Progenitor cell of endocrine pancreas (in vitro differentiated cells): ENCODE results near the gene HAPLN3. TPM values are rescaled to one million over a fixed set of nuclear protein-coding genes. Genes with fewer than 3 reads are reported as not detected.

Experiments
- DNase-seq: peaks from one replicate; pipeline ENCODE4 v3.0.0; 2021; ENCODE audit warnings: low spot score; ENCODE audit not compliant: unreplicated experiment
- H3K27ac Mint-ChIP-seq: 2 replicates; pipeline ENCODE4 v1.8.0; 2021; ENCODE audit warnings: mild to moderate bottlenecking, moderate library complexity, mixed read lengths
- H3K27me3 Mint-ChIP-seq: 2 replicates; pipeline ENCODE4 v1.8.0; 2021; ENCODE audit warnings: mixed read lengths
- H3K36me3 Mint-ChIP-seq: 2 replicates; pipeline ENCODE4 v1.8.0; 2022; ENCODE audit warnings: mixed read lengths; ENCODE audit not compliant: insufficient read depth
- H3K4me1 Mint-ChIP-seq: 2 replicates; pipeline ENCODE4 v1.8.0; 2021; ENCODE audit warnings: low read depth, mixed read lengths
- H3K4me3 Mint-ChIP-seq: 2 replicates; pipeline ENCODE4 v1.8.0; 2021; ENCODE audit warnings: low read depth, mild to moderate bottlenecking, moderate library complexity, mixed read lengths
- H3K9me3 Mint-ChIP-seq: 2 replicates; pipeline ENCODE4 v1.8.0; 2021; ENCODE audit warnings: low read depth, mixed read lengths
- total RNA-seq: library from RNA; stranded (reverse); gene quantifications from 2 replicates; pipeline ENCODE4 v1.2.1, GENCODE V29; 2021
- TF ChIP-seq, protein P1 (sequence below): fragments of 200-600 bp; sonication (generic); IDR thresholded peaks from one replicate; pipeline ENCODE4 v1.5.0; 2021; ENCODE audit warnings: antibody characterized with exemption, mild to moderate bottlenecking; ENCODE audit not compliant: unreplicated experiment

HAPLN3 gene
- total RNA-seq, 1 donor from 2014 or later = 8.4 TPM

DNA sequence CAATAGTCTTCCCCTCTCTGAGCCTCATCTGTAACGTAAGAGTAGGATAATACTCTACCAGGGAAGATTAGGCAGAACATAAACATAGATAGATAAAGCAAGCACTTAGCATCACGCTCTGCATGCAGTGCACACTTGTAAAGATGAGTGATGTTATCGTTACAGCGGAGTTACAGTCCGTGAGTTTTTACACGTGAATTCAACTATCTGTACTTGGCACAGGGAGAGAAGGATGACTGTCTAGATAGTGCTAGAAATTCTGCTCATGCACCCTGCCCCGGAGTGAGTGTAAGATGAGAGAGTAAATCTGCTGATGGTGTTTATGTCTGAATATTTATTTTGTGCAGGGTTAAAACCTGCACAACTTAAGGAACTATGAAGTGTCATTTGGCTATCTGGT is 35.8 kb downstream of the HAPLN3 start:
- Mint-ChIP-seq H3K27ac (no peak overlapping the region), H3K9me3 (peaks cover 3% of the 10 kb centered on the region), H3K36me3 (no peaks in the 10 kb centered on the region), H3K4me3 (no peak overlapping the region), H3K27me3 (peaks cover 3% of the 10 kb centered on the region), H3K4me1 (no peaks in the 10 kb centered on the region)
- TF ChIP-seq, protein P1, sequence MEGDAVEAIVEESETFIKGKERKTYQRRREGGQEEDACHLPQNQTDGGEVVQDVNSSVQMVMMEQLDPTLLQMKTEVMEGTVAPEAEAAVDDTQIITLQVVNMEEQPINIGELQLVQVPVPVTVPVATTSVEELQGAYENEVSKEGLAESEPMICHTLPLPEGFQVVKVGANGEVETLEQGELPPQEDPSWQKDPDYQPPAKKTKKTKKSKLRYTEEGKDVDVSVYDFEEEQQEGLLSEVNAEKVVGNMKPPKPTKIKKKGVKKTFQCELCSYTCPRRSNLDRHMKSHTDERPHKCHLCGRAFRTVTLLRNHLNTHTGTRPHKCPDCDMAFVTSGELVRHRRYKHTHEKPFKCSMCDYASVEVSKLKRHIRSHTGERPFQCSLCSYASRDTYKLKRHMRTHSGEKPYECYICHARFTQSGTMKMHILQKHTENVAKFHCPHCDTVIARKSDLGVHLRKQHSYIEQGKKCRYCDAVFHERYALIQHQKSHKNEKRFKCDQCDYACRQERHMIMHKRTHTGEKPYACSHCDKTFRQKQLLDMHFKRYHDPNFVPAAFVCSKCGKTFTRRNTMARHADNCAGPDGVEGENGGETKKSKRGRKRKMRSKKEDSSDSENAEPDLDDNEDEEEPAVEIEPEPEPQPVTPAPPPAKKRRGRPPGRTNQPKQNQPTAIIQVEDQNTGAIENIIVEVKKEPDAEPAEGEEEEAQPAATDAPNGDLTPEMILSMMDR = no peak
- DNase-seq = no peak

DNA sequence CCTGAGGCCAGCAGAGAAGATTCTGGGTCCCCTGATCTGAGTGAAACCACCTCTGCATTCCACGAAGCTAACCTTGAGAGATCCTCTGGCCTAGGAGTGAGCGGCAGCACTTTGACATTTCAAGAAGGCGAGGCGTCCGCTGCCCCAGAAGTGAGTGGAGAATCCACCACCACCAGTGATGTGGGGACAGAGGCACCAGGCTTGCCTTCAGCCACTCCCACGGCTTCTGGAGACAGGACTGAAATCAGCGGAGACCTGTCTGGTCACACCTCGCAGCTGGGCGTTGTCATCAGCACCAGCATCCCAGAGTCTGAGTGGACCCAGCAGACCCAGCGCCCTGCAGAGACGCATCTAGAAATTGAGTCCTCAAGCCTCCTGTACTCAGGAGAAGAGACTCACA is 36.4 kb downstream of the HAPLN3 start:
- TF ChIP-seq, protein P1 = no peak
- H3K9me3 Mint-ChIP-seq = peaks cover 3% of the 10 kb centered on the region
- H3K4me1 Mint-ChIP-seq = no peaks in the 10 kb centered on the region
- H3K4me3 Mint-ChIP-seq = no peak overlapping the region
- no peaks in the 10 kb centered on the region for H3K36me3 Mint-ChIP-seq
- no peak overlapping the region for H3K27ac Mint-ChIP-seq
- peaks cover 3% of the 10 kb centered on the region for H3K27me3 Mint-ChIP-seq
- DNase-seq = no peak

DNA sequence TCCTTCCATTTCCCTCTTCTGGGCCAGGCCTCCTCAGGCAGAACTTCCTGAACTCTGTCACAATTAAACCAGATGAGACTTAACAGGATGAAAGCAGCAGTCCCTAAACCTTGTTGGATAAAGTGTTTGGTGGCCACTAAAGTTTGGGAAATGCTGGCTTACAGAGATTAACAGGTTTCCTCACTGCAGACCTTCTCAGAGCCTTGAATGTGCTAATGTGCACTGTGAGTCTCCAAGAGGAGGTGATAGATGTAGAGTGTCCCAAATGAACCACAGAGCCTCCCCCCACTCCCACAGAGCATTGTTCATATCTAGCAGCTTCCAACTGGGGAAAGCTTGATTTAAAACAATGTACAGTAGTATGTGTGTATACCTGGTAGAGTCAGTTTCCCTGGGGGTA is 42.9 kb downstream of the HAPLN3 start:
- H3K36me3 Mint-ChIP-seq = no peaks in the 10 kb centered on the region
- no peak overlapping the region for H3K27ac Mint-ChIP-seq
- TF ChIP-seq, protein P1 = no peak
- H3K9me3 Mint-ChIP-seq = no peaks in the 10 kb centered on the region
- no peak for DNase-seq
- H3K4me3 Mint-ChIP-seq = no peak overlapping the region
- no peaks in the 10 kb centered on the region for H3K4me1 Mint-ChIP-seq
- H3K27me3 Mint-ChIP-seq = no peaks in the 10 kb centered on the region

DNA sequence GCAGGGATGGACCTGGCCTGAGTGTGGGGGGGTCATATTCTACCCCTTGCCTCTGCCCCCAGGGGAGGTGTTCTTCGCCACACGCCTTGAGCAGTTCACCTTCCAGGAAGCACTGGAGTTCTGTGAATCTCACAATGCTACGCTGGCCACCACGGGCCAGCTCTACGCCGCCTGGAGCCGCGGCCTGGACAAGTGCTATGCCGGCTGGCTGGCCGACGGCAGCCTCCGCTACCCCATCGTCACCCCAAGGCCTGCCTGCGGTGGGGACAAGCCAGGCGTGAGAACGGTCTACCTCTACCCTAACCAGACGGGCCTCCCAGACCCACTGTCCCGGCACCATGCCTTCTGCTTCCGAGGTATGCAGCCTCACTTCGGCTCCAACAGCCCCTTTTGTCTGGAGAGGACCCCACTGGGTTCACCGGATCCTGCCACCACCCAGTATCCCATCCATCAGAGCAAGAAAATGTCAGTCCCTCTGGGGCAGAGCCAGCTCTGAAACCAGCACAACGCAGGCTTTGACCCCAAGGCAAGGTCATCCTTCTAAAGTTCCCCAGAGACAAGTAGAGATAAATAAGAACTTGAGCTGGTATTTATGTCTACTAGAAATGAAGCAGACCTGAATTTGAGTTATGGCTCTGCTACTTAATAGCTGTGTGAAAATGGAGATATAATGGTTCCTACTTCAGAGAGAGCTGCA is 45.8 kb downstream of the HAPLN3 start:
- H3K36me3 Mint-ChIP-seq = no peaks in the 10 kb centered on the region
- no peaks in the 10 kb centered on the region for H3K9me3 Mint-ChIP-seq
- H3K27me3 Mint-ChIP-seq = no peaks in the 10 kb centered on the region
- H3K4me1 Mint-ChIP-seq = no peaks in the 10 kb centered on the region
- H3K27ac Mint-ChIP-seq = no peak overlapping the region
- TF ChIP-seq, protein P1 = no peak
- DNase-seq = no peak
- no peak overlapping the region for H3K4me3 Mint-ChIP-seq

DNA sequence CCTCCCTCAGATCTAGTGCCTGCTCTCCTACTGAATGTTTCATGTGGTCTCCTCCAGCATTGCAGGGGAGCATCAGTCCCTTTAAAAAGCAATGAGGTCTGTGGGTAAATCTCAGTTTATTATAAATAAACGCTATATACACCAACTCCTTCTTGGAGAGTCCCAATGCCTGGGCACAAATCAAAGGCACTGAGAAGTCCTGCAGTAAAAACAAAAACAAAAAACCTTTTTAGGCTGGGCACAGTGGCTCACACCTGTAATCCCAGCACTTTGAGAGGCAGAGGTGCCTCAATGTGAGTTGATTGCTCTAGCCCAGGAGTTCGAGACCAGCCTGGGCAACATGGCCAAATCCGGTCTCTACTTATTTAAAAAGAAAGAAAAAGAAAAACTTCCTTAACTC is 47.1 kb downstream of the HAPLN3 start:
- Mint-ChIP-seq H3K4me3 (no peak overlapping the region), H3K27me3 (no peaks in the 10 kb centered on the region), H3K27ac (no peak overlapping the region), H3K36me3 (no peaks in the 10 kb centered on the region), H3K9me3 (no peaks in the 10 kb centered on the region), H3K4me1 (no peaks in the 10 kb centered on the region)
- DNase-seq = no peak
- TF ChIP-seq, protein P1 = no peak
